Measurements from ENCODE around the gene IRF3.

- no peak for TF ChIP-seq CTCF (IDR thresholded peaks at IDR 0.05)
- no peak for TF ChIP-seq POLR2AphosphoS5 (IDR thresholded peaks at IDR 0.05)
- no peak for TF ChIP-seq POLR2A (IDR thresholded peaks at IDR 0.05)
These were observed 46.8 kb upstream of the IRF3 start for GRCh38 chr19:49712397-49712859.

Data from transverse colon (tissue), 4 donors.